Measurements from ENCODE around the gene SRA1. TPM values are rescaled to one million over a fixed set of nuclear protein-coding genes. Genes with fewer than 3 reads are reported as not detected.

SRA1 gene
- total and polyA plus RNA-seq, 9 of the 15 experiments (the other 6 are each of a cell fraction or from before 2014, with no cell fraction given) = 24.1 to 47.4 (median 41.3) TPM

DNA sequence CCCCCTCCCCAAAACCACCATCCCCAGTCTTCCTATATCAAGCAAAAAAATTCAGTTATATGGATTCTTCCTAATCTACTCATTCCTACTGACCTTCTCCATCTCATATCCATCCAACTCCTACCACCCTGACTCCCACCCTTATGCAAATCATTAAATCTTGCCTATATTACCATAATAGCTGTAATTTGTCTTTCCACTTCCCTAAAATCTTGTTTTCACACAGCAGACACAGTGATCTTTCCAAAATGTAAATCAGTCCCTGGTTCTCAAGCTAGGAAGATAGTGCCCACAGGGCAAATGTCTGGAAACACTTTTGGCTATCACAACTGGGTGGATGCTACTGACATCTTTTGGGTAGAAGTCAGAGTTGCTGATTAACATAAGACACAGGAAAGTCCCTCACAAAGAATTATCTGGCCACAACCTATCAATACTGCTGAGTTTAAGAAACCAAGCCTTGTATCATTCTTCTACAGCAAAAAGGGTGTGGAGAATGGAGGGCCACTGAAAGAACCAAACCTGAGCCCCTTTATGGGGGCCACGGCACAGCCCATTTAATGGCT lies 1.4 kb downstream of the SRA1 start:
- FAIRE-seq = no peak
- H3K9me1 ChIP-seq (ENCODE audit: control insufficient read depth, insufficient read depth, low read length) = no peaks in the 10 kb centered on the region
- peak overlapping the region; percentile 91 for H3K4me2 ChIP-seq (ENCODE audit: insufficient read depth, low read length)
- 6% methylated on average over 1 of the region's 1 CpG for WGBS (ENCODE audit: insufficient coverage, low coverage, missing lambda C conversion rate)
- H3K9ac ChIP-seq (ENCODE audit: insufficient read depth in 1 of 2, low read depth in 2 of 2, low read length in 2 of 2) = peak overlapping the region in 1 of 2 experiments; percentile 87; a peak in 2 of 4 replicates
- peaks cover 42% of the 10 kb centered on the region; the same call in 2 of the 3 replicates for H3K36me3 ChIP-seq (ENCODE audit: control insufficient read depth, insufficient read depth, low read length)
- DNase-seq (ENCODE audit: extremely low read depth in 1 of 4, low spot score in 3 of 4) = no peak
- no peaks in the 10 kb centered on the region for H3K27me3 ChIP-seq (ENCODE audit: control insufficient read depth in 2 of 2, insufficient read depth in 2 of 2, low read length in 2 of 2)
- TF ChIP-seq ATF1 (CRISPR knock-in tag; IDR thresholded peaks at IDR 0.05) (no peak), ATF1 (tag; IDR thresholded peaks at IDR 0.05) (no peak), POLR2A (conservative IDR thresholded peaks at IDR 0.05) (peak; percentile 25; the same call in 1 of the 2 replicates), SPI1 (IDR thresholded peaks at IDR 0.05; ENCODE audit: borderline replicate concordance, low read depth, low read length) (peak; percentile 67; the same call in 1 of the 2 replicates), KAT7 (CRISPR knock-in tag; IDR thresholded peaks at IDR 0.05; ENCODE audit: borderline replicate concordance) (0 out of 2 replicates have a peak, but pooled peaks have one; percentile 49)
- H4K20me1 ChIP-seq (replicated peaks; ENCODE audit: control insufficient read depth, insufficient read depth, low read length) = 0 out of 2 replicates have a peak, but pooled peaks cover 5% of the 10 kb centered on the region
- peaks cover 49% of the 10 kb centered on the region for H3K79me2 ChIP-seq (ENCODE audit: control insufficient read depth, insufficient read depth, low read length)
- no peaks in the 10 kb centered on the region for H3K9me3 ChIP-seq (replicated peaks; ENCODE audit: control insufficient read depth, insufficient read depth, low read depth, low read length)
- intact Hi-C loops (cut with micrococcal nuclease) = loop anchor here (2.0 to 10.0 kb wide), 5 partner anchors 83 to 381 kb away; partner anchors contain the start of genes ANKHD1, CYSTM1 and TMCO6
- H3K27ac ChIP-seq (ENCODE audit: extremely low read depth, low read depth, low read length) = peak overlapping the region; percentile 86
- ATAC-seq = no peak
- peaks cover 23 to 27% of the 10 kb centered on the region in 2 experiments for H3K4me1 ChIP-seq (replicated peaks in 1 of 2; ENCODE audit: control insufficient read depth in 2 of 2, insufficient read depth in 2 of 2, low read length in 2 of 2)
- BruUV-seq (replicated peaks) = no TSS peak
- ChIA-PET POLR2A (interaction anchor here (0.8 to 4.2 kb wide), 5 partner anchors 8 to 169 kb away, joined by 3 to 56 read pairs (median 4); partner anchors contain the start of gene EIF4EBP3), CTCF (ENCODE audit: low intra/inter-chr PET ratio) (no interaction called here)
- H3K4me3 ChIP-seq = peak overlapping the region; percentile 77
- in situ Hi-C loops (cut with MboI) = no loop called here
- no peak overlapping the region for H2AFZ ChIP-seq (ENCODE audit: low read depth, low read length)

DNA sequence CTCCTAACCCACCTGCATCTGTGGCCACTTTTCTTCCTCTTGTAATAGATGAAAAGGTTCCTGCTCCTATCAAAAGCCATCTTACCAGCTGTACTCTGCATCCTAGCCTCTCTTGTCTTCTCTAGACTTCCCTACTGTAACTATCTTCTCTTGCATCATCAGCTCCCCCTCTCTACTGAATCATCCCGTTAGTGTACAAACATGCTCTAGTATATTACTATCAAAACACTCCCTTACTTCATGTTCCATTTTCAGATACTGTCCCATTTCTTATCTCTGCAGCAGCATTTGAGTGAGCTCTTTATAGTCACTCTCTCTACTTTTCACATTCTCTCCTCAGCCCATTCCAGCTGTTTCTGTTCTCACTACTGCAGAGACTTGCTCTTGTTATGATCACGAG lies 2.8 kb downstream of the SRA1 start:
- H3K4me1 ChIP-seq (replicated peaks in 1 of 2; ENCODE audit: control insufficient read depth in 2 of 2, insufficient read depth in 2 of 2, low read length in 2 of 2) = peaks cover 29 to 36% of the 10 kb centered on the region in 2 experiments
- ChIA-PET POLR2A (interaction anchor here (0.7 to 2.5 kb wide), 9 partner anchors 9 to 157 kb away, joined by 3 to 20 read pairs (median 5); partner anchors contain the start of genes ANKHD1, APBB3, IK and NDUFA2), CTCF (ENCODE audit: low intra/inter-chr PET ratio) (no interaction called here)
- peaks cover 49% of the 10 kb centered on the region for H3K79me2 ChIP-seq (ENCODE audit: control insufficient read depth, insufficient read depth, low read length)
- 0% methylated on average over 2 of the region's 2 CpGs for WGBS (ENCODE audit: insufficient coverage, low coverage, missing lambda C conversion rate)
- H3K27me3 ChIP-seq (ENCODE audit: control insufficient read depth in 2 of 2, insufficient read depth in 2 of 2, low read length in 2 of 2) = no peaks in the 10 kb centered on the region; a peak in 1 of 5 replicates
- H3K9ac ChIP-seq (ENCODE audit: insufficient read depth in 1 of 2, low read depth in 2 of 2, low read length in 2 of 2) = peak overlapping the region; percentile 14 to 16; a peak in 2 of 4 replicates
- peak overlapping the region; percentile 41; the same call in 2 of the 3 replicates for H3K27ac ChIP-seq (ENCODE audit: extremely low read depth, low read depth, low read length)
- no peaks in the 10 kb centered on the region for H3K9me1 ChIP-seq (ENCODE audit: control insufficient read depth, insufficient read depth, low read length)
- H2AFZ ChIP-seq (ENCODE audit: low read depth, low read length) = no peak overlapping the region
- FAIRE-seq = peak; percentile 49
- no peaks in the 10 kb centered on the region for H3K9me3 ChIP-seq (replicated peaks; ENCODE audit: control insufficient read depth, insufficient read depth, low read depth, low read length)
- peak overlapping the region; percentile 91 for H3K4me2 ChIP-seq (ENCODE audit: insufficient read depth, low read length)
- DNase-seq (ENCODE audit: extremely low read depth in 1 of 4, low spot score in 3 of 4) = peak in 3 of 4 experiments; percentile 34 to 53 (median 36)
- BruUV-seq (replicated peaks) = no TSS peak
- in situ Hi-C loops (cut with MboI) (no loop called here), intact Hi-C loops (cut with micrococcal nuclease) (loop anchor here (10.0 kb wide), 2 partner anchors 310 to 380 kb away; partner anchors contain the start of gene CYSTM1)
- H4K20me1 ChIP-seq (replicated peaks; ENCODE audit: control insufficient read depth, insufficient read depth, low read length) = peaks cover 16% of the 10 kb centered on the region; the same call in 1 of the 2 replicates
- H3K4me3 ChIP-seq = no peak overlapping the region
- peaks cover 56% of the 10 kb centered on the region for H3K36me3 ChIP-seq (ENCODE audit: control insufficient read depth, insufficient read depth, low read length)
- peak; percentile 27 for ATAC-seq
- TF ChIP-seq, protein P1, sequence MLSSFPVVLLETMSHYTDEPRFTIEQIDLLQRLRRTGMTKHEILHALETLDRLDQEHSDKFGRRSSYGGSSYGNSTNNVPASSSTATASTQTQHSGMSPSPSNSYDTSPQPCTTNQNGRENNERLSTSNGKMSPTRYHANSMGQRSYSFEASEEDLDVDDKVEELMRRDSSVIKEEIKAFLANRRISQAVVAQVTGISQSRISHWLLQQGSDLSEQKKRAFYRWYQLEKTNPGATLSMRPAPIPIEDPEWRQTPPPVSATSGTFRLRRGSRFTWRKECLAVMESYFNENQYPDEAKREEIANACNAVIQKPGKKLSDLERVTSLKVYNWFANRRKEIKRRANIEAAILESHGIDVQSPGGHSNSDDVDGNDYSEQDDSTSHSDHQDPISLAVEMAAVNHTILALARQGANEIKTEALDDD (IDR thresholded peaks at IDR 0.05) = peak; percentile 42; the same call in 1 of the 2 replicates
- peak; percentile 36; the same call in 1 of the 2 replicates for TF ChIP-seq NCOR1 (IDR thresholded peaks at IDR 0.05)
- peak; percentile 44 for TF ChIP-seq POLR2A (conservative IDR thresholded peaks at IDR 0.05)
- TF ChIP-seq MYNN (IDR thresholded peaks at IDR 0.05) = no peak
- no peak for TF ChIP-seq MYNN (CRISPR knock-in tag; IDR thresholded peaks at IDR 0.05)
- no peak for TF ChIP-seq ZNF551 (CRISPR knock-in tag; IDR thresholded peaks at IDR 0.05)
- TF ChIP-seq, protein P2, sequence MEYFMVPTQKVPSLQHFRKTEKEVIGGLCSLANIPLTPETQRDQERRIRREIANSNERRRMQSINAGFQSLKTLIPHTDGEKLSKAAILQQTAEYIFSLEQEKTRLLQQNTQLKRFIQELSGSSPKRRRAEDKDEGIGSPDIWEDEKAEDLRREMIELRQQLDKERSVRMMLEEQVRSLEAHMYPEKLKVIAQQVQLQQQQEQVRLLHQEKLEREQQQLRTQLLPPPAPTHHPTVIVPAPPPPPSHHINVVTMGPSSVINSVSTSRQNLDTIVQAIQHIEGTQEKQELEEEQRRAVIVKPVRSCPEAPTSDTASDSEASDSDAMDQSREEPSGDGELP (CRISPR knock-in tag; IDR thresholded peaks at IDR 0.05; ENCODE audit: borderline replicate concordance) = peak; percentile 19; the same call in 1 of the 2 replicates
- no peak for TF ChIP-seq ZNF785 (CRISPR knock-in tag; IDR thresholded peaks at IDR 0.05)
- TF ChIP-seq CTBP1 (IDR thresholded peaks at IDR 0.05; ENCODE audit: borderline replicate concordance) = peak; percentile 75
- TF ChIP-seq RCOR1 (IDR thresholded peaks at IDR 0.05; ENCODE audit: borderline replicate concordance in 1 of 2, low read depth in 2 of 2, low read length in 2 of 2) = peak in 1 of 2 experiments; percentile 37; a peak in 1 of 4 replicates
